Stimulated activated CD4-positive, alpha-beta T cell treated with anti-CD3 and anti-CD28 coated beads, Interleukin-4, amount 100 ng/mL, for 1 hour (primary cell): ENCODE measurements around the gene ZNF384.

Source experiments
- DNase-seq: peaks from one replicate; pipeline ENCODE4 v3.0.0-alpha.2; 2020

ZNF384 gene

GRCh38 chr12:6650832-6651231 lies 38.3 kb downstream of the ZNF384 start:
- DNase-seq, result no peak

DNA sequence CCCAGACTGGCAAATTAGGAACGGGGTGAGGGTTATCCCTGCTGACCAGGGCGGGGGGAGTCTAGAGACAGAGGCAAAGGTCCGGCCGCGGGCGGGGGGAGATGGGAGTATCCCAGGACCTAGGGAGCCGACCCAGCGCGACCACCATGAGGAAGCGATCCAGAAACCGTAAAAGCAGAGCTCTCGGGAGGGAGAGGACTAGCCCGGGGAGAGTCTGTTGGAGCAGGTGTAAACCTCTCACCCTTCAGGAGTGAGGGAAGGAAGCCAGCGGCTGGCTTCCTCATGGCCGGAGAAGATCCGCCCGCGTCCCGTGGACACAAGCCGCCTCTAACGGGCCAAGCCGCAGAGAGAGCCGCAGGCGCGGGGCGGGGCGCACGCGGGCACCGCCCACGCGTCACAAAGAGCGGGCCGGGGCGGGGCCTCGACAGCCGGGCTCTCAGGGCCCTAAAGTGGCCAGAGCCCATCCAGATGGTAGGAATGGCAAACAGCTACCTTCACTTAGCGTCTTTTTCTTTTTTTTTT lies 42.0 kb downstream of the ZNF384 start, which contains the start of gene ACRBP:
TSS of gene ACRBP (minus strand) at position 350 of the 522 bp plus-strand sequence. CDS start at position 284, 66 bp downstream.
- peak; percentile 44 for DNase-seq

DNA sequence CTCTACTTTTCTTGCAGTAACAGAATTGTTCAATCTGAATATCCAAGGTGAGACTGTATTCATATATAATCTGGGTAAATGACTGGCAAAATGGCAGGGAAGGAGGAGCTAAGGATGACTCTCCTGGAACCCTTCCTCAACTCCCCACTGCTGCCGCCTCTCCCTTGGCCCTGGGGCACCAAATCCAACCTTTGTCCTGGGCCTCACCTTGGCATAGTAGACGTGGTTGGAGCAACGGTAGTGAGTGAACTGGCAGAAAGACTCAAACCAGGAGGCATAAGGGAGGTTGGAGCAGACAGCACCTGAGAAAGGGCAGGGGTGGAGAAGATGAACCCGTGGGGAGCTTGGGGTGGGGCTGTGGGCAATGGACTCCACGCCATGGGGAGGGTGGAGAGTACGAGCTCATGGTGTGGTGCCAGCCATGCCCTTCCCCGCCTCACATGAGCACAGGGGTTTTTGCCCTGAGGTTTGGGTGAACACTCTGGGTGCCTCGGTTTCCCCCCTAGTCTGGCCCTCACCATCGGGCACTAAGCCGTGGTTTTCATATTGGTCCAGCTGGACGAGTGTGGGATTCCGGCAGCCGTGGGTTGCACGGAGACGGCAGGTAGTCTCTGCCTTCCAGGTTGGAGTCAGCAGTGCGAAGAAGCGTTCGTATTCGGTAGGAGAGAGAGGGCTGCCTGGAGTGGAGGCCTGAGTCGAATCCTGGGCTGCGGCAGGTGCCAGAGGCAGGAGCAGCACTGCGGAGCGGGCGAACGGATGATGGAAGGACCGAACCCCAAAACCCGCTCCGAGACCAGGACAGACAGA lies 42.7 kb downstream of the ZNF384 start:
- DNase-seq, result no peak

DNA sequence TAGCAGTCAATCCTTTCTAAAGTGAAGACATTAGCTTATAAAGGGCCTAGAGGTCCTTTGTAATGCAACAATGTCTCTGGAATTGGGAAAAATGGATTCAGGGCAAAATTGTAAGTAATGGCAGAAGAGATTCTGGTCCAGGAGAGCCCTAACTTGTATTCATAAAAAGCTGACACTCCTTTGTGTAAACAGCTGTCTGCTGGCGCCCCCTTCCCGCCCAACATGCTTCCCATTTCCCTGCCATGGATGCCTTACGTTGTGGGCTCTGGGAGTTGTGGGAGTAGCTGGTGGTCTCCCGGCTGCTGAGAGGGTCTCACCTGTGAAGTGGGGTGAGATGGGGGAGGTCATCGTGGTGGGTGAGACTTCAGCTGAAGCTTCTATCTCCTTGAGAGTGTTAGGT lies 44.3 kb downstream of the ZNF384 start:
- DNase-seq, result no peak

- DNase-seq, result no peak
Observed at GRCh38 chr12:6644257-6644596, 44.9 kb downstream of the ZNF384 start.

DNA sequence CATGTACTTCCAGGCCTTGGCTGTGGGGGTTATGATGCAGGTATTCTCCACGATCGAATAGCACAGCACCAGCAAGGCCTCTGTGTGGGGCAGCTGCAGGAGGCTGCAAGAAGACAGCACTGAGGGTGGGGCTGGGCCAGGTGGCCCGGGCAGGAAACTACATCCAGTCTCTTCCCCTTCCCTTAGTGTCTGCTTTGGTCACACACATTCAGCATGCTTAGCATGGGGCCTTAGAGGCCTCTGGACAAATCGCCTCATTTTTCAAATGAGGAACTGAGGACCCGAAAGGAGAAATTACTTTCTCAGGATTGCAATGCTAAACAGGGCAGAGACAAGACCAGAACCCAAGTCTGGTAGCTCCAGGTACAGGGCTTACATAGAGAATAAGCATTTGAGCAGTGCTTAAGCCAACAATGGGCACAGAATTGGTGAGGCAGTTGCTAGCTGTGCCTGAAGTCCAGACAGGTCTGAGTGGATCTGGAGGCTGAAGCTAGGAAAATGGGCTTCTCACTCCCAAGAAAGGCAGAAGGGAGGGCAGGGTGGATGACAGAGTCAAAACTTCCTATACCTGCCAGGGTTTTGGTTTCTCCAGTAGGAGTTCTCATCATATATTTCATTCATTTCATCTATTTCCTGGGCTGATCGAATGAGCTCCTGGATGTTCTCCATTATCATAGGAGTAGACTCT lies 45.5 kb downstream of the ZNF384 start:
- no peak for DNase-seq

- no peak for DNase-seq
Observed at GRCh38 chr12:6641131-6641530, 48.0 kb downstream of the ZNF384 start.

DNA sequence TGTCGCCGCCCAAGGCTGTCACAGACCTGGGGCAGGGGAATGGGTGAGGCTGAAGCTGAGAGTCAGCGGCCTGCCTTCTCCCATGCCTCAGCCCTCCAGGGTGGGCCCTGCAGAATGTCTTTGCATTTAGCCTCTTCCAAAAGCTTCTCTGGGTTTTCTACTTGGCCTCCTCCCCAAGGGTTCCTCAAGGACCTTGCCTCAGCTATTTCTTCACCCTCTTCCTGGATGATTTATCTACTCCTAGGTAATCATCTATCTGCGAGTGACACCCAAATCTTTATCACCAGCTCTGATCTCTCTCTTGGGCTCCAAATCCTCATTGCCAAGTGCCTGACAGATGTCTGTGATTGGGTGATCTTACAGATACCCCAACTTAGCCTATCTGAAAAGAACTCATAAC lies 48.7 kb downstream of the ZNF384 start:
- no peak for DNase-seq

DNA sequence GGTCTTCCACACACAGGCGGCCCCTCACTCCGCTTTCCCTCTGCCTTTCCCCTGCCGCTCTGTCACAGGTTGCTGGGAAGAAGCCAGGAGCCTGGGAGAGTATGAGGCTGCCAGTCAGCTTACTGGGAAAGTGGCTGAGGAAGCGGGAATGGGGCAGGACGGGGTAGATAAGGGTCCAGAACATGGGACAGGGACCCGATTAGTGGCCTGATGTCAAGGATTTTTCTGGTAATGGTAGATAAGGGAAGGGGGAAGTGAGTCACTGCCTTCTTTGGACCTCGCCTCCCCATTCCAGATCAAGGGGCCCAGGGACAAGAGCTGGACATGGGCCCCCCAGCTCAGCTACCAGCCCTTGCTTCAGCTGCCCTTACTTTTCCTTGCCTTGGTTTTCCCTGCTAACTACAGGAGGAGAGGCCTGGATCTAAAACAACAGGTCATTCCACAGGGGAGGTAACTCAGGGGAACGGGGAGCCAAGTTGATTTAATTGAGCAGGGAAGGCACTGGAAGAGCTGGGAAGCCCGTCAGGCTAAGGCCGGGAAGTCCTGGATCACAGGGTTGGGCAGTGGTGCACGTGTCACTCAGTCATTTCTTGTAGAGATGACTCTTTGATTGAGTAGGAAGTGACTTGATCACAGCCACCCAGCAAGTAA lies 49.9 kb downstream of the ZNF384 start:
- no peak for DNase-seq

- DNase-seq, result no peak
Observed at GRCh38 chr12:6638305-6638704, 50.9 kb downstream of the ZNF384 start.

GRCh38 chr12:6635856-6636531 lies 53.2 kb downstream of the ZNF384 start, which contains the start of gene LPAR5:
LPAR5 (minus strand) TSS chr12:6635959; CDS start chr12:6621248, 14,711 bp downstream.
- DNase-seq, result no peak

GRCh38 chr12:6635375-6635855 lies 53.8 kb downstream of the ZNF384 start:
- peak; percentile 38 for DNase-seq

- peak; percentile 47 for DNase-seq
Observed at GRCh38 chr12:6632026-6632983, 56.9 kb downstream of the ZNF384 start.

DNA sequence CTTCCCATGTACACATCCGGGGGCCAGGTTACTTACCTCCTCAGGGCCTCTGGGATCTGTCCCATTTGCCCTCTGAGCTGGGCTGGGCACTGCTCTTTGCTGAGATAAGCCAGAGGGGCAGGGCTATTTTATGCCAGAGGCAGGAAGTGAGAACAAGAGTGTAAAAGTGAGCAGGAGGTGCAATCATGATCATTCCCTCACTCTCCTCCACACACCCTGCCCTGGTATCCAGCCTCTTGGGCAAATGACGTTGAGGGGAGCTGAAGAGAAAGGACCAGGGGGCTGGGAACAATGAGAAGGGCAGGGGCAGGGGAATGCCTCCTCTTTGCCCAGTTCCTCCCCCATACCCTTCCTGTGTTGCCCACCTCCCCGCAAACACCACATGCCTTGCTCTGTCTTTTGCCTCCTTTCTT lies 57.6 kb downstream of the ZNF384 start:
- no peak for DNase-seq

- DNase-seq, result no peak
Observed at GRCh38 chr12:6630736-6631135, 58.4 kb downstream of the ZNF384 start.

GRCh38 chr12:6627616-6628015 lies 61.6 kb downstream of the ZNF384 start:
- no peak for DNase-seq

- no peak for DNase-seq
Observed at GRCh38 chr12:6626654-6627283, 62.4 kb downstream of the ZNF384 start.

DNA sequence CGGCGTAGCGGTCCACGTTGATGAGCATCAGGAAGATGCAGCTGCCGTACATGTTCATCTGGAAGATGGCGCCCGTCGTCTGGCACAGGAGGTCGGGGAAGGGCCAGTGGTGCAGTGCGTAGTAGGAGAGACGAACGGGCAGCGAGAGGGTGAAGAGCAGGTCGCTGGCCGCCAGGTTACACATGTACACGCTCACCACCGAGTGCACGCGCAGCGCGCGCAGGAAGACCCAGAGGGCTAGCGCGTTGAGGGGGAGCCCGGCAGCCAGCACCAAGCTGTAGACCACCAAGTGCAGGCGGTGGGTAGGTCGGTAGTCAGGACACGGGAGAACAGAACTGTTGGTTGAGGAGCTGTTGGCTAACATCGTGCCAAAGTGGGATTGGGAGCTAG lies 68.3 kb downstream of the ZNF384 start:
- no peak for DNase-seq

DNA sequence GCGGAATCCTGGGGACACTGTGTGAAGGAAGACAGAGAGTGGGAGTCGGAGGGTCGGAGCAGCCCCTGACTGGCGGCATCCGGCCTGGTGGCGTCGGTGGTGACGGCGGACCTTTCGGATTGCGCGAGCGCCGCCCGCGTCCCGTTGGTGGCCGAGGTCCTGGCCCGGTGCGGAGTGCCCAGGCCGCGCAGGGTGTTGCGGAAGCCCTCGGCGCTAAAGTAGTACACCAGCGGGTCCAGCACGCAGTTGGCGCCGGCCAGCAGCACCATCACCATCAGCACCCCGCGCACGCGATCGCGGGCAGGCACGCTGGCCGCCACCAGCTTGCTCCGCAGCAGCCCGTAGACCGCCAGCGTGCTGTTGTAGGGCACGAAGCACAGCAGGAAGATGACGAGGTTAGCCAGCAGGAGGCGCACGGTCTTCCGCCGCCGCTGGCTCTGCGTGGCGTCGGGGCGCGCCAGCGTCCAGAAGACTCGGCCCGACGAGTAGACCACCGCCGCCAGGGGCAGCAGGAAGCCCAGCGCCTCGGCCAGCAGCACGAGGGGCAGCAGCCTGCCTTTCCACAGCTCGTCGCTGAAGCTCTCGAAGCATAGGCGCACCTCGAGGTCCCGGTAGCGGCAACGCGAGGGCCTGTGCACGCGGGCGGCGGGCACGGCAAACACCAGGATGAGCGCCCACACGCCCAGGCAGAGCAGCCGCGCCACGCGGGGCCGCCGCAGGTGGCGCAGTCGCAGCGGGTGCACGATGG lies 68.9 kb downstream of the ZNF384 start:
- DNase-seq, result peak; percentile 66
